Stimulated activated effector memory CD8-positive, alpha-beta T cell treated with anti-CD3 and anti-CD28 coated beads, Interleukin-12 subunit alpha, Interleukin-12 subunit beta, amount 100 ng/mL, for 72 hours (primary cell): ENCODE data around the gene MIS12.

Experiments
- ATAC-seq: fragments of 150-1000 bp; cut with Tn5 transposase; 2 replicates; pipeline ENCODE4 v1.10.0; 2021
- DNase-seq, 2 donors: peaks; one replicate each; pipeline ENCODE4 v3.0.0; 2021 to 2022; ENCODE audit warnings: low spot score in 2 of 2
- H3K27ac Mint-ChIP-seq: one replicate; pipeline ENCODE4 v1.8.0; 2022; ENCODE audit warnings: mild to moderate bottlenecking, mixed read lengths
- H3K36me3 Mint-ChIP-seq: one replicate; pipeline ENCODE4 v1.8.0; 2022; ENCODE audit warnings: mild to moderate bottlenecking, mixed read lengths
- H3K4me1 Mint-ChIP-seq: one replicate; pipeline ENCODE4 v1.8.0; 2022; ENCODE audit warnings: mixed read lengths
- H3K4me3 Mint-ChIP-seq: one replicate; pipeline ENCODE4 v1.8.0; 2022; ENCODE audit warnings: mild to moderate bottlenecking, mixed read lengths
- H3K9me3 Mint-ChIP-seq: one replicate; pipeline ENCODE4 v1.8.0; 2022; ENCODE audit warnings: mixed read lengths

The MIS12 gene

GRCh38 chr17:5540321-5540720 is 54.0 kb downstream of the MIS12 start:
- no peak overlapping the region for H3K27ac Mint-ChIP-seq
- ATAC-seq (no peak), DNase-seq (no peak)
- no peaks in the 10 kb centered on the region for H3K9me3 Mint-ChIP-seq
- H3K4me3 Mint-ChIP-seq, result no peak overlapping the region
- H3K4me1 Mint-ChIP-seq, result no peaks in the 10 kb centered on the region
- H3K36me3 Mint-ChIP-seq, result peaks cover 85% of the 10 kb centered on the region
